ENCODE measurements around the gene STRADA.
"Not testable (repeated sequence)": the region's sequence is repeated elsewhere in the genome, so short reads cannot be mapped to it uniquely, and the experiment has no call there.

Gene STRADA

DNA sequence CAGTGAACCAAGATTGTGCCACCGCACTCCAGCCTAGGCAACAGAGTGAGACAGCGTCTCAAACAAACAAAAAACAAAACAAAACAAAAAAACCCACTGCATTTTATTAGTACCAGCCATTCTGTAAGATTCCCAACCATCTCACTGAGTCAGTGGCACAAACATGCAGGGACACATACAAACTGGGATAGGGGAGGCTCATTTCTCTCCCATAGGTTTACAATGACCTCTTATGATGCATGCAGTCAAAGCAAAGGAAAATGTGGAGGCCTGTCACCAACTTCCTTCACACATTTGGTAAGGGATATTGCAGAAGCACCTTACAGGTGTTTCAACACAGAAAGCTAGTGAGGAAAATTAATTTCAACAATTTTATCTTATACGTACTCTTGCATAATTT is 12.4 kb upstream of the STRADA start:
- DNase-seq: no peak

- no peak for DNase-seq
These were observed 11.6 kb upstream of the STRADA start for GRCh38 chr17:63753215-63753614.

GRCh38 chr17:63752707-63753106 is 11.1 kb upstream of the STRADA start:
- no peak for DNase-seq

DNA sequence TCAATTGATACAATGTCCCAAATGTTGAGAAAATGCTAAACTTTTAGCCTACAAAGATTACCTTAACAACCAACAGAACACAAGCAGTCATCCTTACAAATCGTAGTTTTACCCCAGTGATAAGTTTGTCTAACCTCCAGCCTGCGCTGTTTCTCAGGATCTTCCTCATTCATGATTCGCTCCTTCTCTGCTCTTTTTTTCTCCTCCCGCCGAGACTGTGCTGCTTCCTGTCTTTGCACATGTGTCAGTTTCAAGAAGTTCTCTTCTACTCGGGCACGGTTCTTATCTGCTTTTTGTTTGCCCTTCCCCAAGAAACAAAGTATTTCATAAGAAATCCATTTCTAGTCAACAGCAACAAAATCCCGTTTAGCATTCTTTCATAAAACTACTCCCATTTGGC is 10.2 kb upstream of the STRADA start:
- DNase-seq: no peak

DNA sequence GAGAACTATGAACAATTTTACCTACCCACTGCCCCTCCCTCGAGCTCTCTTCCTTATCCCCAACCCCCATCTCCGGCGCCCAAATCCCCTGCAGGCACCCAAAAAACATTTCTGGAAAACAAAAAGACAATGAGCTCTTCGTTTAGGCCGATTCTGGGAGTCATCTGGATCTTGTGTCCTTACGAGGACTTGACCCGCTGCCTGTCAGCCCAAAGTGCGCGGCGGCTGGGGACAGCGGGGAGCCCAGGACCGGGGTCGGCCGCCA is 524 bp downstream of the STRADA start:
- peak in 1 of 2 experiments; percentile 38 for DNase-seq

DNA sequence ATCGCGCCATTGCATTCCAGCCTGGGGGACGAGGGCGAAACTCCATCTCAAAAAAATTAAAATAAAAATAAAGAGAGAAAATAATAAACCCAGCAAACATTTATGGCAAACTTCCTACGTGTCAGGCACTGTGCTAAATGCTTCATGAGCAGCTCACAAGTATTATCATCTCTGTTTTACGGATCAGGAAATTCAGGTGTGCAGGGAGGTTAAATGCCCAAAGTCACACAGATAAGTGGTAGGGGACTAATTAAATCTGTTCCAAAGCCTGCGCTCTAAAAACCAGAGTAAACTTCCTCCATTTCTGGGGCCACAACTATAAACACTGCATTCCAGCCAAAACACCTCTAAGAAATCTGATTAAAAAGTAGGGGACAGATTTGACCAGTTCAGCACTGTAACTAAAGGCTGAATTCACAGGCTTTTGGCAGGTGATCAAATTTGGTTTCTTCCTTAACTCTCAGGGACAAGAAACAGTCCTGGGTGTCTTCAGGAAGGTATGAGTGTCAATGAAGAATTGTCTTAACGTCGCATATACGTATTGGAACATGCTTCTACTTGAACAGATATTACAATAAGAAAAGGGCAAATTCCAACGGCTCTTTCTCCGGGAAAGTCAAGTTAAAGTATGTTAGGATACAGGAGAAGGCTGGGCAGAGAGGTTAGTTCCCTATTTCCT is 996 bp downstream of the STRADA start:
- DNase-seq: peak in 1 of 2 experiments; percentile 39

- no peak for DNase-seq
These were observed 5.9 kb downstream of the STRADA start for GRCh38 chr17:63735691-63736090.

GRCh38 chr17:63722403-63722802 is 19.2 kb downstream of the STRADA start:
- no peak for DNase-seq

DNA sequence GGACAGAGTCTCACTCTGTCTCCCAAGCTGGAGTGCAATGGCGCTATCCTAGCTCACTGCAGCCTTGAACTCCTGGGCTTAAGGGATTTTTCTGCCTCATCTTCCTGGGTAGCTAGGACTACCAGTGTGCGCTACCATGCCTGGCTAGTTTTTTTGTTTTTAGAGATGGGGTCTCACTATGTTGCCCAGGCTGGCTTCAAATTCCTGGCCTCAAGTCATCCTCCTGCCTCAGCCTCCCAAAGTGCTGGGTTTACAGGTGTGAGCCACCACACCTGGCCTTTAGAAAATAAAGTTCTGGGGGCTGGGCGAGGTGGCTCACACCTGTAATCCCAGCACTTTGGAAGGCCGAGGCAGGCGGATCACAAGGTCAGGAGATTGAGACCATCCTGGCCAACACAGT is 21.4 kb downstream of the STRADA start:
- not testable (repeated sequence) for DNase-seq

DNA sequence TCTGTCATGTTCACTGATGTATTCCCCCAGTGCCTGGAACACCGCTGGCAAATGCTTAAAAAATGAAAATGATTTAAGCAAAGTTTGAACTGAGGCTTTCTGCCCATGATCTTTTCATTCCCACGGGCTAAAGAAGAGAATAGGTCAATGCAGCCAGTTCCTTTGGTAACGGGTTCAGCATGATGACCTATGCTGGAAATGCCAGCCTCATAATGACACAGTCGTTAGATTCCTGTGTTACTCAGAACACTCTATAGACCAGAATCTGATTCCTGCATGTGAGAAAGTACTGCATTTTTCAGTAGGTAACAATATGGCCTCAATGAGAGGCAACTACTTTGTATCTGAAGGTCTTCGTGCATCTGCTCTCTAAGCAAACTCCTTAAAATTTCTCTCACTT is 22.6 kb downstream of the STRADA start:
- DNase-seq: no peak

- DNase-seq: no peak
These were observed 25.2 kb downstream of the STRADA start for GRCh38 chr17:63716426-63716825.

DNA sequence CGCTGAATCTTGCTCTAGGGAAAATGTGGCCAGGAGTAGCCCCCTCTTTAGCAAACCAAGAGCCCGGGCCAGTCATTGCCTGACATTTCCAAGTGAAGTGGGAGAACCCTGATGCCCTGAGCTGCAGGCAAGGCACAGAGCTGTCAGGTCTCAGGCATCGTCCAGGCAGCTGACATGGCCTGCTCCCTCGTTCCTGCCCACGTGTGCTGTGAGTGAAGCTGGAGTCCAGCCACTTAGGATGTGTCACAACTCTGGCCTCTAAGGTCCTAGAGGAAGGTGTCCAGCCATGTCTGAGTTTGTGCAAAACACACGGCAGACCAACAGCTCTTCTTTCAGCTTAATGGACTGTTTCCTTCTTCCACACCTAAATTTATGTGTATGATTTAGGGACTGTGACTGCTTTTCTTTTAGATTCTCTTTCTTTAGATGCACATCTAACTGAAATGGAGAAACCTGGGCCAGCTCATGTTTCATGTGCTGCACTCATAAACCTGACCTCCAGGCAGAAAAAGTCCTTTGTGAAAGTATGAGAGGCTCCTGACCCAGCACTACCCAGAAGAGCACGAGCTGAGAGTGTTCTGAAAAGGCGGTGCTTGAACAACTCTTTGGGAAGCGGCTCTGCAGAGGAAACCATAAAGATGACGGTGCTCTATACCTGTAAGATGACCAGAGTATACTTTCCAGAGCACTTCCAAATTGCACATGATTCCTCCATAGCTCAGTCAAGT is 26.9 kb downstream of the STRADA start:
- no peak for DNase-seq

DNA sequence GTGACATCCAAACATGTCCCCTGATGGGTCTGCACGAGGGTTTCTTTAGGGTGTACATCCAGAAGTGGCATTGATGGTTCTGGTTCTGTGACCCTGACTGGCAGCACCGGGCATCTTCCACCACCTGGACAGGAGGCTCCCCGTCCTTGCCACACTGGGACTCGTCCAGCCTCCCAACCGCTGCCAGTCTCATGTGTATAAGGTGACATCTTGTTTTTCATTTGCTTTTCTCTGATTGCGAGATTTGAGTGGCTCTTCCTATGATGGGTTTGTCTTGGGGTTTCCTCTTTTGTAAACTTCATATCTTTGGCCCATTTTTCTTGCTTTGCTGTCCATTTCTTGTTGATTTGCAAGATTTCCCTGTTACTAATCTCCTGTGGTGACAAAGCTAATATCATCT is 32.5 kb downstream of the STRADA start:
- no peak for DNase-seq

GRCh38 chr17:63707151-63707550 is 34.4 kb downstream of the STRADA start:
- DNase-seq: no peak

- DNase-seq: no peak
These were observed 35.1 kb downstream of the STRADA start for GRCh38 chr17:63706336-63707082.

- no peak for DNase-seq
These were observed 35.9 kb downstream of the STRADA start for GRCh38 chr17:63705657-63706056.

DNA sequence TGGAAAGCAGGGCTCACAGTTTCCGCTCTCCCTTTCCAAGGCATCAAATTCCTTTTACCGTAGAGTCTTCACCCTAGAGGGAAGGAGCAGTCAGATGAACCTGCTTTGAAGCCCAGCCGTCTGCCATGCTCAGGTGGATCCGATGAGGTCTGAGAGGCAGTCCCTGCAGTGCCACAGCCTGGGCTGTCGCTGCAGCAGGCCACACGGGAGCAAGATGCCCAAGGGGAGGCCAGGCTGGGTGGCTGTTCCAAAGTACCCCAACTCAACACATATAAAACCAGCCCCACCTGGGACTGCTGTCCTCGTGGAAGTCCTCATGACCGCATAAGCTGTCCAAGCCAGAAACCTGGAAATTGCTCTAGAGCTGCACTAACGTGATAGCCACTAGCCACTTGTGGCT is 36.8 kb downstream of the STRADA start:
- DNase-seq: no peak

GRCh38 chr17:63704259-63704576 is 37.4 kb downstream of the STRADA start:
- DNase-seq: no peak

GRCh38 chr17:63703556-63704258 is 37.9 kb downstream of the STRADA start:
- DNase-seq: no peak

- no peak for DNase-seq
These were observed 38.6 kb downstream of the STRADA start for GRCh38 chr17:63703029-63703428.

GRCh38 chr17:63702721-63703015 is 38.9 kb downstream of the STRADA start:
- DNase-seq: peak in 1 of 2 experiments; percentile 14

DNA sequence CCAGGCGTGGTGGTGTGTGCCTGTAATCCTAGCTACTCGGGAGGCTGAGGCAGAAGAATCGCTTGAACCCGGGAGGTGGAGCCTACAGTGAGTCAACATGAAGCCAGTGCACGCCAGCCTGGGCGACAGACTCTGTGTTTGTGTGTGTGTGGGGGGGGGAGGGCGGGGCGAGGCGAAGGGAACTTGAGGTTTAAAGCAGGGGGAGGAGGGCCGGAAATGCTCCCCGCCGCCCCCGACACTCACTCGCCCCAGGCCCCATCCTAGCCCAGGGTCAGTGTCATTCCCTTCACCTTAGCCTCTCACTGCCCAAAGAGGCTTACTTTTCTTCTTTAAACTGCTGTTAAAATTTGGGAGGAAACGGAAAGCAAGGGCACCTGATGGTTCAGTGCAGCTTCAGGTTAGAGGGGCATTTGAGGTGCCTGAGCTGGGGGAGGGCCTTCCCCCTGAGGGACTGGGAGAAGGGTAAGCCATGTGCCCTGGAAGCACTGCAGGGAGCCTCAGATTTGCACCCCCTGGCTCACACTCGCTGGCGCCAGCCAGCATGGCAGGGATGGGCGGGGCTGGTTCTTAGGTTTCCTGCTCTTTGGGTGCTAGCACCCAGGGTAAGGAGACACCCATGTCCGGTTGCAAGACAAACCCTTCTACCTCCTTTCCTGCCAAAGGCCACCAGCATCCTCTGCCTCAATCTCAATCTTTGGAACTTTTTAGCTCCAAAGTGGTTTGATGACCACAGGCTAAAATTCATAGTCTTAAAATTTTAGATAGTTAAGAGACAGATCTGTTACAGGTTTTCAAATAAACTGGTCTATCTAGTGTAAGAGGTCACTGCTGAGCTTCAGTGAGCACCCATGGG is 39.5 kb downstream of the STRADA start:
- no peak for DNase-seq

- no peak for DNase-seq
These were observed 40.2 kb downstream of the STRADA start for GRCh38 chr17:63701456-63701820.

All from NCI-H524 (cell line).